Muscle layer of duodenum (tissue), 2 donors: ENCODE results near the gene FOXN4.

ENCODE experiments used
- H3K27ac ChIP-seq: one replicate; pipeline ENCODE4 v1.7.0; 2013; ENCODE audit warnings: mild to moderate bottlenecking, low read length
- H3K27me3 ChIP-seq: one replicate; pipeline ENCODE4 v1.7.0; 2013; ENCODE audit warnings: low read depth, mild to moderate bottlenecking, control low read depth, low read length
- H3K36me3 ChIP-seq, 2 donors: one replicate each; pipeline ENCODE4 v1.7.0; 2013; ENCODE audit warnings: low read length in 2 of 2, control low read depth in 1 of 2, mild to moderate bottlenecking in 1 of 2; ENCODE audit not compliant: insufficient read depth in 2 of 2, control insufficient read depth in 1 of 2
- H3K4me1 ChIP-seq, 2 donors: one replicate each; pipeline ENCODE4 v1.7.0; 2013; ENCODE audit warnings: low read length in 2 of 2, mild to moderate bottlenecking in 2 of 2, control low read depth in 1 of 2, moderate library complexity in 1 of 2; ENCODE audit not compliant: insufficient read depth in 2 of 2, control insufficient read depth in 1 of 2
- H3K4me3 ChIP-seq, 2 donors: one replicate each; pipeline ENCODE4 v1.7.0; 2013; ENCODE audit warnings: low read length in 2 of 2, low read depth in 1 of 2, mild to moderate bottlenecking in 1 of 2
- H3K9me3 ChIP-seq, 2 donors: one replicate each; pipeline ENCODE4 v1.7.0; 2013; ENCODE audit warnings: low read length in 2 of 2, control low read depth in 1 of 2, mild to moderate bottlenecking in 1 of 2; ENCODE audit not compliant: control insufficient read depth in 1 of 2
- donor health status: healthy.

The FOXN4 gene

DNA sequence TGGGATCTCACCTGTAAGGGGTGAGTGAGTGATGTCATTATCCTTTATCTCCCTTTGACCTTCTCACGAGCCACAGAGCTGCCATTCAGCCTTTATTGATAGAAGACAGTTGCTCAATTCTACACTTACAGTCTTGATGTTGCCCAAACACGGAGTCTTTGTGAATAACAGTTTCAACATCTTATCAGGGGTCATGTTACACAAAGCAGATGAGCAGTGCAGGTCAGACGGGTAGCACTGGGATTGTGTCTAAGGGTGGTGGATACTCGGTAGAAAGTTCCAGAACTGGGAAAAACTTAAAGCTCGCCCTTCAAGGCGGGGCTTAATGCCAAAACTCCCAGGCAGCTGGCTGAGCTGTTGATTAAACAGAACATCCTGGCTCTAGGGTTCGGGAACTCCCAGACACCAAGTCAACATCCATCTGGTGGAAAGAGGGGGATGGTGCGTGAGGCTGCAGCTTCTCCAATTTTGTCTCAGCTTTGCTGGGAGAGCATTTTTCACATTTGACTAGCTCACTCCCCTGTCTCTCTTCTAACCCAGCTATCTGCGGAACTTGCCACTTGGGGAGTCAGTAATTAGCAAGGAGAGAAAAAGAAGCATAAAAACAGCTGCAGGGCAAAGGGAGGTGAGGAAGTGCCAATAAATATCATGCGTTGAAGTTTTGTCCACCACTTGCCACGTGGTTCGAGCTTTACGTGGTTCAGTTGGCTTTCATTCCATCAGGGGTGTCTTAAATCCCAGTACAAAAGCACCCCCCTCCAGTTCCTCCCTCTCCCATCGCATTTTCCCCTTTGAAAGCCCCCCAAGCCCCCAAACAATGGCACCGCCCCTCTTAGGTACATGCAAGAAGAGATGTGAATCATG is 31.0 kb downstream of the FOXN4 start:
- H3K4me1 ChIP-seq = peaks cover 0 to 16% of the 10 kb centered on the region in 2 donors
- no peaks in the 10 kb centered on the region for H3K27me3 ChIP-seq
- H3K27ac ChIP-seq = peak overlapping the region; percentile 11
- no peaks in the 10 kb centered on the region for H3K9me3 ChIP-seq
- no peak overlapping the region for H3K4me3 ChIP-seq
- H3K36me3 ChIP-seq = no peaks in the 10 kb centered on the region

DNA sequence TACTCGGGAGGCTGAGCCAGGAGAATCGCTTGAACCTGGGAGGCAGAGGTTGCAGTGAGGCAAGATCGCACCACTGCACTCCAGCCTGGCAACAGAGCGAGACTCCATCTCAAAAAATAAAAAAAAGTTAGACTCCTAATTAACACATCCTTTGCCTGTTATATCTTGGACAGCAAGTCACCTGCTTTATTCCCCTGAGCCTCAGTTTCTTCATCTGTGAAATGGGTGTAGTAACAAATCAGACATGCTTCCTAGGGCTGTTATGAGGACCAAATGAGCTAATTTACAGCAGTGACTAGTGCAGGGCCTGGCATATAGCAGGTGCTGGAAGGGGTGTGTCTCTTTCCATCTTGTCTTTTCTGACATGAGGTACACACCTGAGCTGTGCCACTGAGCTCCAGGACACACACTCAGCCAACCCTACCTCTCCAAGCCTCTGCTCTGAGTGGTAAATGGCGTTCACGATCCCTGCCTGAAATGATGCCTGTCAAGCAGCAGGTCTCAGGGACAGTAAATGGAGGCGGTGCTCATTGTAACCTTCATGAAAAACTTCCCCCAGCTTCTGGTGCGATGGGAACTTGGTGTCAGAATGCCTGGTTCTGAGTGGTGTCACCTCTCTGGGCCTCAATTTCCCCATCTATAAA is 31.7 kb downstream of the FOXN4 start:
- H3K27me3 ChIP-seq = no peaks in the 10 kb centered on the region
- H3K4me3 ChIP-seq = no peak overlapping the region
- peaks cover 0 to 16% of the 10 kb centered on the region in 2 donors for H3K4me1 ChIP-seq
- H3K27ac ChIP-seq = no peak overlapping the region
- H3K36me3 ChIP-seq = no peaks in the 10 kb centered on the region
- H3K9me3 ChIP-seq = no peaks in the 10 kb centered on the region

DNA sequence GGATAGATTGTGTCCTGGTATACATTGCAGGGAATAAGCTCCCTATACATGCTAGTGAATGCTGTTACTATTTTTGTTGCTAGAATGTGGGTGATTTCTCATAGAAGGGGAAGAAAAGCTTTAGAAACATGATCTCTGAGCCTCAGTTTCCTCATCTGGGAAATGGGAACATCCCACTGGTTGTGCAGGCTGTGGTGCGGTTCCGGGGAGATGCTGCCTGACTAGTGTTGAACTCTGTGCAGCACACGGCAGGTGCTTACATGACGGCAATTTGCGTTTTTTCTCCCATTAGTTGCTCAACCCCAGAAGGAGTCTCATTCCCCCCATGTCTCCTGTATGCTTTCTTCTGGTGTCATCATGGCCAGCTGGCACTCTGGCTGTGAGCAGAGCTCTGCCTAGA is 32.9 kb downstream of the FOXN4 start:
- H3K9me3 ChIP-seq = no peaks in the 10 kb centered on the region
- H3K27ac ChIP-seq = no peak overlapping the region
- peaks cover 0 to 16% of the 10 kb centered on the region in 2 donors for H3K4me1 ChIP-seq
- no peak overlapping the region for H3K4me3 ChIP-seq
- H3K27me3 ChIP-seq = no peaks in the 10 kb centered on the region
- H3K36me3 ChIP-seq = peaks cover 0 to 5% of the 10 kb centered on the region in 2 donors

DNA sequence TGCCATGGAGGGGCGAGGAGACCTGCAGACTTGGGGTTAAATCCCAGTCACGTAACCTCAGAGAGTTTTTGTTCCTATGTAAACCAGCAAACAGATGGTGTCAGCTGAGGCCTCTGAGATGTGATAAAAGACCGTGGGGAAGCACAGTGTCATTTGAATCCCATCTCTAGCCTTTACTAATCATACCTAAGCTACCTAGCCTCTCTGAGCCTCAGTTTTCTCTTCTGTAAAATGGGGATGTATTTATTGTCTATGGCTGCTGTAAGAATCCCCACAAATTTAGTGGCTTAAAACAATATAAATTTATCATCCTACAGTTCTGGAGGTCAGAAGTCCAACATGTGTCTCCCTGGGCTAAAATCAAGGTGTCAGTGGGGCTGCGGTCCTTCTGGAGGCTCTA is 33.9 kb downstream of the FOXN4 start:
- Histone ChIP-seq H3K27me3 (no peaks in the 10 kb centered on the region), H3K4me1 (peaks cover 0 to 16% of the 10 kb centered on the region in 2 donors), H3K27ac (no peak overlapping the region)

DNA sequence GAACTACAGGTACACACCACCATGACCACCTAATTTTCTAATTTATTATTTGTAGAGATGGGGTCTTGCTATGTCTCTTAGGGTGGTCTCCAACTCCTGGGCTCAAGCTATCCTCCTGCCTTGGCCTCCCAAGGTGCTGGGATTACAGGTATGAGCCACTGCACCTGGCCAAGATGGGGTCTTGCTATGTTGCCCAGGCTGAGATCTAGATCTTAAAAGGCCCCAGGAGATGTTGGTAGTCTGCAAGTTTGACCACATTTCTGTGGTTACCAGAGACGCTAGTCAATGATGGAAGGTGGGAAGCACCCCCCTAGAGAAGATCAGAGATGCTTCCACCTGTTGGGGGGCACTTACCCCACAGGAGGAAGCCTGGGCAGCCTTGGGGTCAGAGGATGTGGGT is 34.7 kb downstream of the FOXN4 start:
- Histone ChIP-seq H3K27me3 (no peaks in the 10 kb centered on the region), H3K4me3 (no peak overlapping the region), H3K9me3 (peaks cover 0 to 5% of the 10 kb centered on the region in 2 donors), H3K4me1 (peaks cover 0 to 14% of the 10 kb centered on the region in 2 donors), H3K36me3 (peaks cover 0 to 13% of the 10 kb centered on the region in 2 donors), H3K27ac (no peak overlapping the region)

More for the DNA sequence above, 33.9 kb downstream of the FOXN4 start:
- Histone ChIP-seq H3K9me3 (peaks cover 0 to 5% of the 10 kb centered on the region in 2 donors), H3K36me3 (peaks cover 0 to 13% of the 10 kb centered on the region in 2 donors), H3K4me3 (no peak overlapping the region)

DNA sequence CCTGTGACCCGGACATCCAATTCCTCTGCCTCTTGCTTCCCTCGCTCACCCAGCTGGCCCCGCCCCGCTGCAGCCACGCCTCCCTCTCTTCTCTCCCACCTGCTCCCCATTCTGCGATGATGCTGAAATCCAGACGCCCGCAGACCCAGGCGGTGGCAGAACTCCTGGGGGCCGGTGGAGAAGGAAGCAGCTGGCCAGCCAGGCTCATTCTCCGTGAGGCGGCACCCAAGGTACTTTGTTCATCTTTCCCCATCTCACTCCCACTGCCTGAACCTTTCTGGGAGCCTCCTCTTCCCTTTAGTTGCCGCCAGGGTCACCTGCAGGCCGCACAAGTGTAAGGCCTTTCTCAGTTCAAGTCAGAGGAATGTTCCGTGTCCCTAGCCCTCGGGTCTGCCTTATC is 35.7 kb downstream of the FOXN4 start:
- H3K36me3 ChIP-seq = peaks cover 5 to 14% of the 10 kb centered on the region in 2 donors
- no peak overlapping the region for H3K27ac ChIP-seq
- H3K9me3 ChIP-seq = peaks cover 0 to 5% of the 10 kb centered on the region in 2 donors
- H3K4me3 ChIP-seq = no peak overlapping the region
- H3K27me3 ChIP-seq = no peaks in the 10 kb centered on the region
- peaks cover 0 to 3% of the 10 kb centered on the region in 2 donors for H3K4me1 ChIP-seq

DNA sequence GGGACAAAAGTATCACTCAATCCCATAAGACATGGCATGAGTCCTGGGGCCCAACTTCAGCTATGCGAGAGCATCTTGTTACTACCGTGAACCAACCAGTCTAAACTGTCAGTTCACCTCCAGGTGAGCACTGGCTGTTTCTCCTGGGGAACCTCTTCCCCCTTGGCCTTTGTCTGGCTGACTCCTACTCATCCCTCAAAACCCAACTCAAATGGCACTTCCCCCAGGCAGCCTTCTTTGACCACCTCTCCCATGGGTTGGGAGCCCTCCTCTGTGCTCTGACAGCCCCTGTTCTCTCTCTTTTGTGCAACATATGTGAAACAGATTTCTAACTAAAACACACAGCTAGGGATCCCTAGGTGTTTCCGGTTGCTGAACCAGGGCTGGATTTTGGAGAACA is 37.7 kb downstream of the FOXN4 start:
- Histone ChIP-seq H3K27ac (no peak overlapping the region), H3K27me3 (no peaks in the 10 kb centered on the region), H3K9me3 (peaks cover 0 to 5% of the 10 kb centered on the region in 2 donors), H3K36me3 (peaks cover 10 to 32% of the 10 kb centered on the region in 2 donors), H3K4me1 (no peaks in the 10 kb centered on the region), H3K4me3 (no peak overlapping the region)

DNA sequence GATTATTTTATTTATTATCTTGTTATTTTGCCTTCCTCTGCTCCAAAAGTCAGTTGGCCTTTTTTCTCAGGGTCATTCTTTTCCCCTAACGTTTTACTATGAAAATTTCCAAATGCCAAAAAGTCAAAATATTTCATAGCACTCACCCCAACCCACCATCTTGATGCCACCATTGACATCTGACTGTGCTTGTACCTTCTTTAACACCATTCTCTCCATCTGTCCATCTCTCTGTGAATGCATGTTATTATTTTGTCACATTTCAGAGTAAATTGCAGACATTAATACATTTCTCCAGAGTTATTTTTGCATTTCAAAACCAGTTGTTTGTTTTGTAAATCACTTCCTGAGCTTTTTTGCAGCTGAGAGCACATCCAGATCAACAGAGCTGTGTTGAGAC is 38.6 kb downstream of the FOXN4 start:
- Histone ChIP-seq H3K4me1 (no peaks in the 10 kb centered on the region), H3K4me3 (no peak overlapping the region), H3K36me3 (peaks cover 17 to 41% of the 10 kb centered on the region in 2 donors), H3K27ac (no peak overlapping the region), H3K27me3 (no peaks in the 10 kb centered on the region), H3K9me3 (peaks cover 0 to 5% of the 10 kb centered on the region in 2 donors)

DNA sequence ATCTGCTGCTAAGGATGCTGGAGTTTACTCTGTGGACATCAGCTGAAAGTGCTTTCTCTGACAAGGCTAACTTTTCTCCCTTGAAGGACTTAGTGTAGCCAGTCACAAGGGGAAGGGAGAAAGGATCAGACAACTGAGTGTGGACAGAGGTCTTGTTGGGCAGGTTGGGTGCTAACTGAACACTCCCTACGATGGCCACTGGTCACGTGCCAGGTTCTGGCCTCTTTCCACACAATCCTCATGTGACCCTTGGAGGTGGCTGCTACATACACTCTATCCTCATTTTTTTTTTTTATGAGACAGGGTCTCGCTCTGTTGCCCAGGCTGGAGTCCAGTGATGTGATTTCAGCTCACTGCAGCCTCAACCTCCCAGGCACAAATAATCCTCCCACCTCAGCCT is 39.7 kb downstream of the FOXN4 start:
- no peaks in the 10 kb centered on the region for H3K27me3 ChIP-seq
- no peak overlapping the region for H3K27ac ChIP-seq
- peaks cover 0 to 5% of the 10 kb centered on the region in 2 donors for H3K9me3 ChIP-seq
- no peaks in the 10 kb centered on the region for H3K4me1 ChIP-seq
- no peak overlapping the region for H3K4me3 ChIP-seq
- H3K36me3 ChIP-seq = peaks cover 20 to 49% of the 10 kb centered on the region in 2 donors

DNA sequence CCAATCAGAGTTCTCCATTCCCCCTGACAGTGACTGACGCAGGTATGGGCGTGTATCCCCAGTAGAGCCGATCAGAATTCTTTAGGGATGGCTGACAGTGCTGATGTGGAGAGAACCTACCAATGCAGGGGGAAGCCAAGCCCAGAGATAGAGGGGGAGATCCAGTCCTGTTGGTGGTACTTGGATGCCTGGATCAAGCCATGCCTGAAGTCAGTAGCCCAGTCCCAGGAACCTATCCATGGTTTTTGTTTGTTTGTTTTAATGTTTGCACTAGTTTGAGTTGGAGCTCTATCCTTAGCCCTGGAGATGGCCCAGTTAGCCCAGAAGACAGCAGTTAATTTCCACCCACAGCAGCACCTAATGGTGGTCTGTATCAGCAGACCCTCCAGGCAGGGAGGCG is 40.2 kb downstream of the FOXN4 start:
- Histone ChIP-seq H3K27me3 (no peaks in the 10 kb centered on the region), H3K9me3 (peaks cover 0 to 5% of the 10 kb centered on the region in 2 donors), H3K4me1 (no peaks in the 10 kb centered on the region), H3K4me3 (no peak overlapping the region), H3K27ac (no peak overlapping the region), H3K36me3 (peaks cover 20 to 51% of the 10 kb centered on the region in 2 donors)

DNA sequence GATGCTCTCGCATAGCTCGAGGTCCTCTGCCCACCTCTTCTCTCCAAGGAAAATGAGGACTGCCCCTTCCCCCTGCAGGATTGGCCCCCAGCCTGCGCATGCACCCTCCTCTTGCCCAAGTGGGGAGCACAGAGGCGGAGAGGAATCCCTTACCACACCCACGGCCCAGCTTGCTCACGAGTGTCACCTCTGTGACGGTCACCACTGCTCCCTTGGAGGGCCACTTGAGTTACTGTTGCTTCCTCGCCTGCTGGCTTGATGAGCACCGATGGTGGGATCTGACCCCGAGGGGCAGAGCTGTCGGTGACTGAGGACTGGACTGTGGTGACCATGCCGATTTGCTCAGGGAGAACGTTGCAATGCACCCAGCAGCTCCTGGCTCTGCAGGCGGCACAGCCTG is 41.7 kb downstream of the FOXN4 start:
- Histone ChIP-seq H3K27ac (no peak overlapping the region), H3K36me3 (peaks cover 21 to 62% of the 10 kb centered on the region in 2 donors), H3K27me3 (no peaks in the 10 kb centered on the region), H3K9me3 (peaks cover 0 to 5% of the 10 kb centered on the region in 2 donors), H3K4me3 (no peak overlapping the region), H3K4me1 (no peaks in the 10 kb centered on the region)
